Right atrium auricular region (tissue), 2 donors: ENCODE data around the gene PKD2. TPM values are rescaled to one million over a fixed set of nuclear protein-coding genes. Genes with fewer than 3 reads are reported as not detected.
"Not testable (repeated sequence)": the region's sequence is repeated elsewhere in the genome, so short reads cannot be mapped to it uniquely, and the experiment has no call there.

Experiments
- DNase-seq: peaks from one replicate; pipeline ENCODE4 v3.0.0-alpha.2; 2019; ENCODE audit warnings: low spot score
- H3K27ac ChIP-seq, 2 donors: fragments of 200-600 bp; sonication (generic); 1 replicate in 1 of 2; 2 replicates in 1 of 2; pipeline ENCODE4 v1.5.1; 2016 to 2019
- H3K27me3 ChIP-seq, 2 donors: fragments of 200-600 bp; sonication (generic); one replicate each; pipeline versions ENCODE4 v1.5.1 to v1.6.0; 2017 to 2019
- H3K36me3 ChIP-seq: fragments of 200-600 bp; sonication (generic); one replicate; pipeline ENCODE4 v1.5.1; 2016
- H3K4me1 ChIP-seq, 2 donors: fragments of 200-600 bp; sonication (generic); one replicate each; pipeline versions ENCODE4 v1.5.1 to v1.6.0; 2017 to 2019
- H3K4me3 ChIP-seq, 2 donors: fragments of 200-600 bp; sonication (generic); 1 replicate in 1 of 2; 2 replicates in 1 of 2; pipeline ENCODE4 v1.5.1; 2017 to 2019; ENCODE audit warnings: mild to moderate bottlenecking in 1 of 2, moderate library complexity in 1 of 2
- H3K9me3 ChIP-seq, 2 donors: fragments of 200-600 bp; sonication (generic); one replicate each; pipeline ENCODE4 v1.5.1; 2019
- total RNA-seq, 2 donors: library from RNA; depleted of rRNA; stranded (reverse); fragments of >200 nt; gene quantifications; one replicate each; pipeline ENCODE4 v1.1.0, GENCODE V29; 2016
- TF ChIP-seq, protein P1 (sequence below), 2 donors: fragments of 200-600 bp; sonication (generic); IDR thresholded peaks; one replicate each; pipeline ENCODE4 v1.5.1; 2019; ENCODE audit warnings: antibody characterized with exemption in 2 of 2

PKD2 gene
- total RNA-seq, 2 donors from 2014 or later, result 21.5 to 32.7 TPM

DNA sequence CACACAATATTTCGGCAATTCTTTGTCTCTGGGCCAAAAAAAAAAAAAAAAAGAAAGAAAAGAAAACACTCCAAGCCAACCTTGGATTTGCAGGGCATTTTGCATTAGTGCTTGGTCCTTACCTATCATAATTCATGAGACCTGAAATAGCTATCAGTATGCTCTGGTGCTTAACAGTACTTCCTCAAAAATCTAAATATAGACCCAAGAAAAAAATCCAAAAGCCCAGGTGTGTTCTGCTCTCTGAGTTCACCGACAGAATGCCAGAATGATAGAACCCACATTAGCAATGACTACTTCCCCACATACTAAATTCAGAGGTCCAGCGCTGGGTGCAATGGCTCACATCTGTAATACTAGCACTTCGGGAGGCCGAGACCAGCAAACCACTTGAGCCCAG, 108.2 kb downstream of the PKD2 start:
- Histone ChIP-seq H3K4me1 (no peaks in the 10 kb centered on the region), H3K27ac (no peak overlapping the region), H3K27me3 (no peaks in the 10 kb centered on the region), H3K4me3 (no peak overlapping the region), H3K36me3 (peaks cover 6% of the 10 kb centered on the region), H3K9me3 (peaks cover 0 to 16% of the 10 kb centered on the region in 2 donors)
- TF ChIP-seq, protein P1, sequence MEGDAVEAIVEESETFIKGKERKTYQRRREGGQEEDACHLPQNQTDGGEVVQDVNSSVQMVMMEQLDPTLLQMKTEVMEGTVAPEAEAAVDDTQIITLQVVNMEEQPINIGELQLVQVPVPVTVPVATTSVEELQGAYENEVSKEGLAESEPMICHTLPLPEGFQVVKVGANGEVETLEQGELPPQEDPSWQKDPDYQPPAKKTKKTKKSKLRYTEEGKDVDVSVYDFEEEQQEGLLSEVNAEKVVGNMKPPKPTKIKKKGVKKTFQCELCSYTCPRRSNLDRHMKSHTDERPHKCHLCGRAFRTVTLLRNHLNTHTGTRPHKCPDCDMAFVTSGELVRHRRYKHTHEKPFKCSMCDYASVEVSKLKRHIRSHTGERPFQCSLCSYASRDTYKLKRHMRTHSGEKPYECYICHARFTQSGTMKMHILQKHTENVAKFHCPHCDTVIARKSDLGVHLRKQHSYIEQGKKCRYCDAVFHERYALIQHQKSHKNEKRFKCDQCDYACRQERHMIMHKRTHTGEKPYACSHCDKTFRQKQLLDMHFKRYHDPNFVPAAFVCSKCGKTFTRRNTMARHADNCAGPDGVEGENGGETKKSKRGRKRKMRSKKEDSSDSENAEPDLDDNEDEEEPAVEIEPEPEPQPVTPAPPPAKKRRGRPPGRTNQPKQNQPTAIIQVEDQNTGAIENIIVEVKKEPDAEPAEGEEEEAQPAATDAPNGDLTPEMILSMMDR (IDR thresholded peaks at IDR 0.05), result no peak
- no peak for DNase-seq

DNA sequence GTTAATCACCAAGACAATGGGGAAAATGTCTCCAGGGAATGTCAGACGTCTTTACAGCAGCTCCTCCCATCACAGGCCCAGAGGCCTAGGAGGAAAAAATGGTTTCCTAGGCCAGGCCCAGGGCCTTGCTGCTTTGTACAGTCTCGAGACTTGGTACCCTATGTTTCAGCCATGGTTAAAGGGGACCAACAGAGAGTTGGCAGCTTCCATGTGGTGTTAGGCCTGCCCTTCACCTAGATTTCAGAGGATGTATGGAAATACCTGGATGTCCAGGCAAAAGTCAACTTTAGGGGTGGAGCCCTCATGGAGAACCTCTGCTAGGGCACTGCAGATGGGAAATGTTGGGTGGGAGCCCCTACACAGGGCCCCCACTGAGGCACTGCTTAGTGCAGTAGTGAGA, 112.5 kb downstream of the PKD2 start:
- H3K36me3 ChIP-seq, result peaks cover 6% of the 10 kb centered on the region
- H3K27ac ChIP-seq, result no peak overlapping the region
- H3K4me3 ChIP-seq, result no peak overlapping the region
- no peaks in the 10 kb centered on the region for H3K4me1 ChIP-seq
- no peak for DNase-seq
- H3K9me3 ChIP-seq, result peaks cover 0 to 17% of the 10 kb centered on the region in 2 donors
- TF ChIP-seq, protein P1 (IDR thresholded peaks at IDR 0.05), result no peak
- H3K27me3 ChIP-seq, result no peaks in the 10 kb centered on the region

DNA sequence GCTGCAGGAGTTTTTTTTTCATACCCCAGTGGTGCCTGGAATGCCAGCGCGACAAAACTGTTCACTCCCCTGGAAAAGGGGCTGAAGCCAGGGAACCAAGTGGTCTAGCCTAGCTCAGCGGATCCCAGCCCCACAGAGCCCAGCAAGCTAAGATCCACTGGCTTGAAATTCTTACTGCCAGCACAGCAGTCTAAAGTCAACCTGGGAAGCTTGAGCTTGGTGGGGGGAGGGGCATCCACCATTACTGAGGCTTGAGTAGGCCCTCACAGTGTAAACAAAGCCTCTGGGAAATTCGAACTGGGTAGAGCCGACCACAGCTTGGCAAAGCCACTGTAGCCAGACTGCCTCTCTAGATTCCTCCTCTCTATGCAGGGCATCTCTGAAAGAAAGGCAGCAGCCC, 114.8 kb downstream of the PKD2 start:
- H3K36me3 ChIP-seq, DNase-seq, H3K4me3 ChIP-seq, H3K27me3 ChIP-seq, H3K27ac ChIP-seq, H3K4me1 ChIP-seq: not testable (repeated sequence)
- H3K9me3 ChIP-seq, result peaks cover 0 to 20% of the 10 kb centered on the region in 2 donors

Other genes with a start within 250 kb of the PKD2 start
- not detected for gene IBSP, start 208.1 kb upstream of the PKD2 start, total RNA-seq
- not detected for gene MEPE, start 174.7 kb upstream of the PKD2 start, total RNA-seq
- 10 to 100 TPM; 15.0 to 41.3 TPM for gene SPP1, start 31.9 kb upstream of the PKD2 start, total RNA-seq
- 1 to 10 TPM; 1.0 to 2.9 TPM for gene ABCG2, start 151.0 kb downstream of the PKD2 start, total RNA-seq